AML-193 (cell line): ENCODE data around the gene GOLPH3.
"Not testable (repeated sequence)": the region's sequence is repeated elsewhere in the genome, so short reads cannot be mapped to it uniquely, and the experiment has no call there.

Experiments used
- DNase-seq, 2 experiments: peaks; one replicate each; lab custom pipeline; 2025; lab: John Stamatoyannopoulos, UW

Gene GOLPH3

DNA sequence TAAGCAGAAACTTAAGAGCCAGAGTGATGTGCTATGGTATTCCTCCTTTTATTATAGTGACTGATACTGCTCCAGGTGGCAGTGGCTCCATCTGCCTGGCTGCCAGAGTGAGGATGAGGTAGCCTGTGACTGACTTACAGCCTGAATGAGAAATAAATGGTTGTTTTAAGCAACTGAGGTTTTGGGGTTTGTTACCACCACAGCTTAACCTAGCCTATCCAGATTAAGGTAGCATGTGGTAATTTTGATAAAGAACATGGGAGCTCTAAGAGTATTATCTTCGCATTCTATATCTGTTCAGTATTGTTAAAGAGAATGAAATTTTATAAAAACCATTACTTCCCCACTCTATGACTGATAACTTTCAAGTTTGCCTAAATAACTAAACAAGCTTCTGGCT lies 39.0 kb downstream of the GOLPH3 start:
- no peak for DNase-seq

DNA sequence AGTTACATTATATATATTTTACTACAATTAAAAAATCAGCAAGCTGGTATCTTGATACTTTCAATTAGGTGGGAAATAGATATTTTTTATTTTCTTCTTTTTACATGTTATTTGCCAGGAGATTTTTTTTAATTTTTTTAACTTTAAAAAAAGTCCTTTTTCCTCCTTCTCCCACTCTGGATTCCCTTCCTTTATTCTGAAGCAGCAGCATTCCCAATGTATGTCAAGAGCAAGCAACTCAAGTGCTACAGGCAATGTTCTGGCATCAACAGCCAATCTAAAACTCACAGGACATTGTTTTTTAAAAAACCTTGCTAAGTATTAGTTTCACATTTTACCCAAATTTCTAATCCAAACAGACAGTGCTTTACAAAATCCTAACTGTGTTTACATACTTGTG lies 41.4 kb downstream of the GOLPH3 start:
- no peak for DNase-seq

DNA sequence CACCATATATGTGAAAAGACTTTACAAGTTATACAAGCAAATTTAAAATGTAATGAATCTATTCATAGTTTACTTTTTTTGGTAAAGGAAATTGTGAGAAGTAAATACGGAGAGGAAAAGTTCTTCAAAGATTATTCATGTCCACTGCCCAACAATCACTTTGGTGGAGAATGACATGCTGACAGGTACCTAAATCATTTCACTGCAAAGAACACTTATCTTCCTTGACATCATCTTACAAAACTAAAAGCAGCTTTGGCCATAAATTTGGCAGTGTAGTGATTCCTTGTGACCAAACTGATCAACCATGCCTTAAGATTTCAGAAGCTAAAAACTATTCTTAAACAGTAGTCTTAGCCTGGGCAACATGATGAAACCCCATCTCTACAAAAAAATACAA lies 42.5 kb downstream of the GOLPH3 start:
- no peak for DNase-seq

DNA sequence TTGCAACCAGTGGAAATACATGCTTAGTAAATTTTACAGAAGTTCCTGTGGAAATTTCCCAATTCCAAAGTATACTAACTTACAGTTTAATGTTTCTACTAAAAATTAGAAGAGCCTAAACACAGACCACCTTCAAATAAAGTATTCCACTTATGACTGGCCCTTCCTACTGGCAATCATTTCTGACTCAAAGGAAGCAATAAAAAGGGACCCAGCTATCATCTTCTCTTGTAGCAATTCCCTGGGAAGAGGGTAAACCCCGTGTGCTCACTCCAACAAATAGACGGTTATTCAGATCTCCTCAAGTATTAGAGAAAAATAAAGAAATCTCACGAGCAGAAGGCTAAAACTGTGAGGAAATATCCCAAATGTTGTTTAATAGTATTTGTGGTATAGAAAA lies 43.3 kb downstream of the GOLPH3 start:
- no peak for DNase-seq

DNA sequence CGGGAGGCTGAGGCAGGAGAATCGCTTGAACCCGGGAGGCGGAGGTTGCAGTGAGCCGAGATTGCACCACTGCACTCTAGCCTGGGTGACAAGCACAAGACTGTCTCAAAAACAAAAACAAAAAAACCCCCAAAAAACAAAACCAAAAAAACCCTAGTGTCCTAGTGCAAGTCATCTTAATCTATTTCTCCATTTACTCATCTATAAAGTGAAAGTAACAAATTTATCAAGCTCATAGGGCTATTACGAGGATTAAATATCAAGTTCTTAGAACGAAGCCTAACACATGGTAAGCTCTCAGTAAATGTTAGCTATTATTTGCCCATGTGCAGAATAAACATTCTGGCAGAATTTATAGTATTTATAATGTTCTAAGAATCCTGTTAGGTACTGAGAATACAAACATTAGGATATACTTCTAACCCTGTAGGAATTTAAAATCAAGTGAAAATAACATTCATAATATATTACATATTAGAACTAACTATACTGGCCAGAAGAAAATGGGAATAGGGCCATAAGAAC lies 45.0 kb downstream of the GOLPH3 start:
- DNase-seq: no peak

DNA sequence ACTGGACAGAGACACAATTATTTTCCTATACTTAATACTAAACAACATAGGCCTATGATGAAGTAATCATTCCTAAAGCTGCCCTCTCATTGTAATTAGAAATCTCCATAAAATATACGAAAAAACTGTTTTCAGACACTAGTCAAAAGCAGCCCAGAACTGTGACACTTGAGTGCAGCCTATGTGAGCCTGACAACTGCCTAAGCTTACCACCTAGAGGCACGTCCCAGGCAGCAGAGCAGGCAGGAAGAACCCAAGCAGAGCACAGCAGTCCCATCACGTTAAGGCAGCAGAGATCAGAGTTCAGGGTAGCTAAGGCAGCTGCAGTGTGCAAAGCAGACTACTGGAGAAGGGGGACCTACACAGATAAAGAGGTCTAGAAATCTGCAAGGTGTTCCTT lies 46.4 kb downstream of the GOLPH3 start:
- DNase-seq: no peak

DNA sequence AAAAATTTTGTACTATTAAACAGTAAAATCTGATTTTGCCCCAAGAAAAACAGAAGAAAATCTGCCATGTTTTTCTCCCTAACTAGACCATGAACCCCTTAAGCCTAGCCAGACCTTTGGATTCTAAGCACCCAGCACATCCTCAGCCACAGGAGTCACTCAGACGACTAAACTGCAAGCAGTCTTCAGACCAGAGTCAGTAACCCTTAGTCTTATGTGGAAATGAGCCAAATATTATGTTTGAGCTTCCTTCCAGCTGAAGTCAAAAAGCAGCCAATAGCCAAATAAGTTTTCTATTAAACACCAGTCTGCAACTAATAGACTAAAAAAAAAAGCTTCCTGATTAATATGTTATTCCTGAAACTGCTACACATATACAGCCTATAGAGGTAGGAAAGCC lies 47.4 kb downstream of the GOLPH3 start:
- no peak for DNase-seq

DNA sequence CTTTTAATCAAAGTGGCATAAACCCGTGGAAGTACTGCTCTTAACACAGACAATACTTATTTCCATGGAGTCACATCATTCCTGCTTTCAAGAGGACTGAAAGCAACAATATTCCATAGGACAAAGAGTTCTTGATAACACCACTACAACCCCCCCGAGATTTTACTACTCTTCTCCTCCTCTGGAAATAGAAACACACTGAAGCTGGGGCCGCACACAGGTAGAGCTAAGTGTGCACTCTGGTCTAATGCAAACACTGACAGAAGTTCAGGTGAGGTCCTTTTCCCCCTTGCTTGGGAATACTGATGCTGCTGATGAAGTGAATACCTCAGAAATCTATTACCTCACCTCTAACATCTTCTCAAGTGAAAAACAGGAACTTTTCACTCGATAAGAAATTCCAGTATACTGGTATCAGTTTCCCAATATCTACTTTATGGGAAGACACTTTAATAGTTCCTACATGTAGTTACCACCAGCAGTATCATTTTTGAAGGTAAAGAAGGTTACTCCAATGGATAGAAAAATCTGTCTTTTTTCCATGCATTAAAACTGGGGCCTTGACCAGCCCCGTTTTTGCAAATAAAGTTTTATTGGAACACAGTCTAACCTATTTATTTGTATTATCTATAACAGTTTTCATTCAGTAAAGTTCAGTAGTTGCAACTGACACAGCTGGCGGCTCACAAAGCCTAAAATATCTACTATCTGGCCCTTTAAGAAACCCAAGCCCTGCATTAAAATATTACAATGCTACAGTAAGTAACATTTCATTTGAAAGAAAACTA lies 50.0 kb downstream of the GOLPH3 start:
- DNase-seq: no peak

DNA sequence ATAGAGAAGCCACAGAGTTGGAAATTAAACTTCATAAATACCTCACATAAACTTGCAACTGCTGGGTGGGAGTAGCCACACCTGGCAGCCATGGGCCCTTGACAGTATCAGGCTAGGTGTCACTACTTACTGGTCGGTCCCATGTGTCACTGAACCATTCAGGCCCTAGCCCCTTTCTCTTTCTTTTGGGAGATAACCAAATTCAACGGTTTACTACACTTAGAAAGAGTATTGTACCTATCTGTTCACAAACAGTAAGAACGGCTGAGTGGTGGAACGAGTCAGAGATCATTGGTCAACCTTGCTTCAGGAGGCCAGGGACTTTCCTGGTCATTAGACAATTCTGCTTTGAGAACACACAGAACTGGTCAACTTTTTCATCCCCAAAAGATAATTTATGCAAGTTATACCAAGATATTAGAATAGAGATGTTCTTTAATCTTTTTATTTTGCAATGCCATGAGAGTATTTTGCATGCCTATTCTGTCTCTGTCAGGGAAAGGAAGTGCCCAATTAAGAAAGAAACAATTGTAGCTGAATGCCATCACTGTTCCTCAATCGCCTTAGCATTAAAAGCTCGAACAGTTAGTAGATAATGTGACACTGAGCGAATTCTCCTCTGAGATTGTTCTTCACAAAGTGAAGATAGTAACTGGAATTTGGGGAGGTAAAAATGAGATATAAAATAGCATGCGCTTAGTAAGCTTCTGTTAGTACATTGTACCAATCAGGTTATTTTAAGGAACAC lies 50.9 kb downstream of the GOLPH3 start:
- no peak for DNase-seq

DNA sequence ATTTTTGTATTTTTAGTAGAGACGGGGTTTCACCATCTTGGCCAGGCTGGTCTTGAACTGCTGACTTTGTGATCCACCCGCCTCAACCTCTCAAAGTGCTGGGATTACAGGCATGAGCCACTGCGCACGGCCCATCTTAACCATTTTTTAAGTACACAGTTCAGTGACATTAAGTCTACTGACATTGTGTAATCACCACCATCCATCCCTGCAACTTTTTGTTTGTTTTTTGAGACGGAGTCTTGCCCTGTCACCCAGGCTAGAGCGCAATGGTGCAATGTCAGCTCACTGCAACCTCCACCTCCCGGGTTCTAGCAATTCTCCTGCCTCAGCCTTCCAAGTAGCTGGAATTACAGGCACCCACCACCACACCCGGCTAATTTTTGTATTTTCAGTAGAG lies 55.2 kb downstream of the GOLPH3 start:
- not testable (repeated sequence) for DNase-seq

DNA sequence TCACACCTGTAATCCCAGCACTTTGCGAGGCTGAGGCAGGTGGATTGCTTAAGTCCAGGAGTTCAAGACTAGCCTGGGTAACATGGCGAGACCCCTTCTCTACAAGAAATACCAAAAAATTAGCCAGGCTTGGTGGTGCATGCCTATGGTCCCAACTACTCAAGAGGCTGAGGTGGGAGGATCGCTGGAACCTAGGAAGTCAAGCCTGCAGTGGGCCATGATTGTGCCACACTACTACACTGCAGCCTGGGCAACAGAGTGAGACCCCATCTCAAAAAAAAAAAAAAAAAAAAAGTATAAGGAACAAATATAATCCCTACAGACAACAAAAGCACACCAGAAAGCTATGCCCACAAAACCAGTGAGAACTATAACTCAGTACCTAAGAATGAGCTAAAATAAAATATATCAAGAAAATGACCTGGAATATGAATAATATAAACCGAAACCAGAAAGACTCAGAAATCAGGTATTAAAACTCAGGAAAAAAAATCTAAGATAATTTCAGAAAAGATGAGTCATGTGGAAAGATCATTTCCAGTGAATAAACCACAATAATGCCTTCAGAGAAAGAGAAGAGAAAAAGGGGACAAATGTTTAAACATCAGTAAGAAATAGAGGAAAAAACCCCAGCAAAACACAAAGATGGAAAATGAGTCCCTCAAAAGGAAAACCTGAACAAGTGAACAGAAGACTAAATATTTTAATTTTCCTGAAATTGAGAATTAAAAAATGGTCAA lies 57.4 kb downstream of the GOLPH3 start:
- DNase-seq: no peak

DNA sequence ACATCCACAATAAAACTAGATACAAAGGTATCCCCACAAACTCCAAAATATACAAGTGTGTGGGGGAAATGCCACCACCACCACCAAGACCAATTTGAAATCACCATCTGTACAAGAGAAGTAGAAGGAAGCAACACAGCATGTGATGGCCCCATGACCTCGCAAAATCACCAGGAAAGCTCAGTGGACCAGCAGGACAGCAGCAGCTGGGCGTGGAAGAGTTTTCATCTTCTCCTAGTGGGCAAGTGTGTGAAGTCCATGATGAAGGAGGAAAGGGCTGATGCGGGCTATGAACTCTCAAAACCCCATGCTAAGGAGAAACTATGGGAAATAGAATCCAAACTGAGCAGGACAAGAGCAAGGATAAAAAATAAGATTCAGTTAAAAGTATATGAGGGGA lies 58.1 kb downstream of the GOLPH3 start:
- DNase-seq: no peak

DNA sequence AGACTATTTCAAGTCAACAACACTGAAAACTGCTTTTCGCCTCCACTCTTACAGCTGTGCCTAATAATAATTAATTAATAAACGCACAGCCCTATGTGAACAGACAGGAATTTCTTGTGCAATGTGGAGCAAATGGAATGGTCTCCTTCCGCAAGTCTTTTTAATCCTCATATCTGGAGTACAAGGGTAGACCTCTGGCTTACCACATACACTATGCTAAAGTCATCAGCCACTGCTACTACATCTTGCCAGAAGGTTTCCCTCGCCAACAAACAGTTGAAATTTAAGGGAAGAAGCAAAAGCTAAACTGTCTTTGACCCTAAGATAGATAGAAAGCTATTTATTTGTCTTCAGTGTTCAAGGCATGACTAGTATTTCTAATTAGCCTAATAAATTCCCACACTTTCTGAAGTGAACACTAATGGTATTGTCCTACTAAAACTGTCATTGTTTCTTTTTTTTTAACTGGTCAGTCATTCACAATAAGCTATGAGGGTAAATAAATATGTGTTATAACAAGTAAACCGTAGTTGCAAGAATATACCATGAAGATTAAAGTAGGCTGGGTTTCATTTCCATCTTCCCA lies 63.9 kb downstream of the GOLPH3 start:
- DNase-seq: no peak

DNA sequence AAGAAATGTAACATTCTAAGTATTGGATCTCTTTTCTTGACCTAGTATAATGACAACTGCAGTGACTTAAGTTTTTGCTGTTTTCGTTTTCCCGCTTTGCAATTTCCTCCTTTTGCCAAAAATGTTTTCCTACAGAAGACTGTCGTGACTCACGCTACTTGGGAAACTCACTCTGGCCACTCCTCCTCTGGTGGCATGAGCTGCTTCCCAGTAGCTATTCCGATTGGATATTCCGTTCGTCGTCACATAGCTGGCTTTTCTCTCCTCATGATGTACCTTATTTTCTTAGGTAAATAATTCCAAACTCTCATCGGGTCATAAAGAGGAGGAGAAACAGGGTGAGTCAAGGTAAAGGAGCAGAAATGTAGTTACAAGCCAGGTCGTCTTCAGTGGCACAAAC lies 64.9 kb downstream of the GOLPH3 start:
- no peak for DNase-seq

DNA sequence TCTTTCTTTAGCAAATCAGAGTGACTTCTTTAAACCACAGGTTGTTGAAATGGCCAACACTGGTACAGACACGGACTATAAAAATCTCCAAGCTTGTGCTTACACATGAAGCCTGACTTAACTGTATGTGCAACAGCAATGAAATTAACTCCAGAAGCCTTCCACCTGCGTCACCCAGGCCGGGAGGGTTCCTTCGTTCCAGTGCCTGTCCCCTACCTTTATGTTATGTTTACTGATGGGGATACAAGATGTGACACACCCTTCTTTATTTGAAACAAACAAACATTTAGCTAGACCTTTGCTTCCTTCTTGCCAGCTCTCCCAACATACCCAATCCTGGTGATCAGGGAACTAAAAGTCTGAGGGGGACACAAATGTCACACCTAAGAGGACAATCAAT lies 66.0 kb downstream of the GOLPH3 start:
- no peak for DNase-seq

DNA sequence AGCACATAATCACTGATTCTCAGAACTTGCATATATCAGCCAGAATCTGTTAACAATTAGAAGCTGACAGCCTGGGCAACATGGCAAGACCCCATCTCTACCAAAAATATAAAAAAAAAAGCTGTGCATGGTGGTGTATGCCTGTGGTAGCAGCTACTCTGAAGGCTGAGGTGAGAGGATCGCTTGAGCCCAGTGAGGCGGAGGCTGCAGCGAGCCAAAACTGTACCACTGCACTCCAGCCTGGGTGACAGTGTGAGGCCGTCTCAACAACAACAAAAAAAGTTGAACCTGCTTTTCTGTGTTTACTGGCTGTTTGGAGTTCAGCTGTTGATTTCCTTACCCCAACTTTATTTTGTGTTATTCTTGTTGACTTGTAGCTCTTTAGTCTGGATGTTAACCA lies 66.8 kb downstream of the GOLPH3 start:
- DNase-seq: no peak

DNA sequence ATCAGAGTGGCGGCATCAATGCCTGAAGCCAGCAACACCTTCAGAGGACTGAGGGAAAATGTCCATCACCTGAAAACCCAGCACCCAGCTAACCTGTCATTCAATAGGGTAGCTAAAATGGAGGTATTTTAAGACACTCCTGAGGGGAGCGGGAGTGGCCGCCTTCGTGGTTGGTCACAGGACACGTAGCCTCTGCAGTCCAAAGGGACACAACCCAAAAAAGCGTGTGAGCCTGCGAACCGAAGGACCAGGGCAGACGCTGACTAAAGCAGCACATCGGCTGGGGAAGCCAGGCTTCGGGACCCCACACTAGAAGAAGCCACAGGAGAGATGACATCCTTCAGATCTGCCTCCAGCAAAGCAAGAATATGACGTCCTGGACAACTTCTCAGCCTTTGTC lies 70.6 kb downstream of the GOLPH3 start:
- DNase-seq: no peak

DNA sequence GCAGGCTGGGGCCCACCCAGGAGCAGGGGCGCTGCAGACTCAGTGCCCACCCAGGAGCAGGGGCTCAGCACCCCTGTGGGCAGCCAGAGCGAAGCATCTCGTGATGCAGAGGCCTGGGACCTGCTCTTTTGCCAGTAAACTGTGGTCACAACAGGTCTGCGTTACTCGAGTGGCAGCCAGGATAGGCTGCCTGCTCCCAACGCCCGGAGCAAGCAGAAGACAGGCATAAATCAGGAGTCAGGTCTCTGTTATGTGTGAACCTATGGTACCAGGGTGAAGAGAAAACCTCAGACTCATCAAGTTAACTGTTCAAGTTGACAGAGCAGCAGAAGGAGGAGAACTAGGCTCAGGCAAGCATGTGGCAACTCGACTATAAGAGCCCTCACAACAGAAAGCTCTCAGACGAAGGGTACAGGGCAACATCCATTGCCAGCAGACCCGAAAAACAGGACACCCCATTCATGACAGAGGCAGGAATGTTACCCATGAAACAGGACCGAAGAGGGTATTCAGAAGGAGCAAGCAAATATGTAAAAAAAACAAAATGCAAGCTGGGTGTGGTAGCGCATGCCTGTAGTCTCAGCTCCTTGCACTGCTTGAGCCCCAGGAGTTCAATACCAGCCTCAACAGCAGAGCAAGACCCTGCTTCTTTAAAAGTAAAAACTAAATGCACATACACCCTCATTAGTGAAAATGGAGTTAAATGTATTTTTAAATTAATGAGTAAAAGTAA lies 71.7 kb downstream of the GOLPH3 start:
- no peak for DNase-seq

DNA sequence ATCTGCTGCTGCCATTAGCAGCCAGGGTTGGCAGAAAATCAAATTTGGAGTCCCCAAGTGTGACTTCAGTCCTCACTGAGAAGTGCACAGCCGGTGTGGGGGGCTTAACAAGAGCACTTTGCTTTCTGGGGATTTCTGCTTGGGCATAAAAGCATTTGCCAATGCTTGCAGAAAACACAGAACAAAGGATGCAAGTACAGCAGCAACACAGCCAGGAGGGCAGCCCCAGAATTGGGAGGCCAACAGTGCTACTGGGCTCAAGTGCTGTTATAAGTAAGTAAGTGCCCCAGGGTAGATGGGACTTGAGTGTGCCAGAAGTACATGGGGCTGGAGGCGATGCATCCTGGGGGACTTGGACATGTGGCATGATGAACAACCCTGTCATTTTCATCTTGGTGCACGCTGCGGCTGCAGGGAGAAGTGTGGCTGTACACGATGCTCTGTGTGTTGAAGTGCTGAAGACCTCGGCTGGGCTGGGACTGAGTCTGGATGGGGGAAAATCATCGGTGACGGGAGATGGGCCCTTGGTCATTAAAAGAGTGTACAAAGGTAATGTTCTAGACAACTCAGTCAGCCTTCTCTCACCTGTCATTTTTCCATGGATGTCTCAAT lies 73.3 kb downstream of the GOLPH3 start:
- no peak for DNase-seq

DNA sequence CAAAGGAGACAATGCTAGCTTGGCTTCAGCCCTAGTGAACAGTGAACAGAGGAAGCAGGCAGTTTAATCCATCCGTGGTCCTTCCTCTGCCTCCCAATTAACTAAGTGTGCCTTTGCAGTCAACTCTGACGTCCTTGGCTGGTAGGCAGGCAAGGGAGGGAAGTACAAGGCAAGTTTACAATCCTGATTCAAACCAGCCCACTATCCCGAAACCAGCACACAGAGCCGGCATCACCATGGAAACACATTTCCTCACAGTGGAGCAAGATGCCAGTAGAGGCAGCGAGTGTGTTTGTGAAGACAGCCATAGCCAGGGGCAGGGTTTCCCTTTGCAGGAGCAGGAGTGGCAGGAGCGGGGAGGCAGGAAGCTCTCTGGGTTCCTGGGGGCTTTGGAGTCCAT lies 73.9 kb downstream of the GOLPH3 start:
- no peak for DNase-seq

DNA sequence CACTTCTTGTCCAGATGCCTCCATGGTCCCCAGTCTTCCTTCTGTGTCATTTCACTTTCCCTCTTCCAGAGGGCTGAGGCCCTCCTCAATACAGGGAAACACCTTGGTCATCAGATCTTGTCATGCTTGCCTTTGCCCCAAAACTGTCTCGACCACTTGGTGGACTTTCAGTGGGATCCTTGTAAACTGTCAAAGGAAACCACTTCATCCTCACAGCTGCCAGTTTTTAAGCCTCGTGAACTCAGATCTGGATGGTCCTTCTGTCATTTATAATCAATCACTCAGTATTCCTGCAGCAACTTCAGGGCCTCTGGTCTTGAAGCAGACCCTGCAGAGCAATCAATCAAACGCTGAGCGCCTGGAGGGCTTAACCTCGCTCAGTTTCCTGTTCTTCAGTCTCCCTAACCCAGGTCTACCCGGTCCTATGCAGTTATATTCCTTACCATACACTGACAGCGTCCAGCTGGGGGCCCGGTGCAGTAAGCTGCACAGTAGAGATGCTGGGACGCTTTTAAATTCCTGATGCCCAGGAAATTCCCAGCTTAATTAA lies 74.6 kb downstream of the GOLPH3 start:
- DNase-seq: no peak
